GM21367 (cell line): Measurements from ENCODE around the gene RALGPS2.

Experiments used
- ATAC-seq: cut with Tn5 transposase; IDR thresholded peaks from one replicate; pipeline ENCODE4 v1.9.1; 2021; ENCODE audit not compliant: unreplicated experiment

RALGPS2 gene

GRCh38 chr1:178916448-178917174, 191.6 kb downstream of the RALGPS2 start:
- ATAC-seq, result peak; percentile 45

- no peak for ATAC-seq
Observed at GRCh38 chr1:178918308-178918707, 193.3 kb downstream of the RALGPS2 start.

DNA sequence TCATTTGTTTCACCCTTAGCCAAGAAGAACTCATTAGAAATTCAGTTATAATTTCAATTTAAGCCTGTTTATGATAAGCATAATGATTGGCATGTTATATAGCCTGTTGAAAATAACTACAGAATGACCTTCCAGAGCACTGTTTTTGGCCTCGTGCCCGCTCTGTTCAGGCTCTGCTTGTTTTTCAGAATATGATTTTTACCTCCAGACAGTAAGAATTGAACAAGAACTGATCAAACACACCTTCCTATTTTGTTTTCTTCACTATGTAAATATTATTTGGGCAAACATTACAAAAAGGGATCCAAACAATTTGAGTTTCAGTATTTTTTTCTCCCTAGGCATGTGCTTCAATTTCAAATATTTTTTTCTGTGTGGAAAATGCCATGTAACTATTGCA, 193.9 kb downstream of the RALGPS2 start:
- no peak for ATAC-seq

- ATAC-seq, result no peak
Observed at GRCh38 chr1:178919581-178919980, 194.5 kb downstream of the RALGPS2 start.

GRCh38 chr1:178921499-178921898, 196.5 kb downstream of the RALGPS2 start:
- peak; percentile 60 for ATAC-seq

GRCh38 chr1:178923512-178923911, 198.5 kb downstream of the RALGPS2 start:
- ATAC-seq, result no peak

DNA sequence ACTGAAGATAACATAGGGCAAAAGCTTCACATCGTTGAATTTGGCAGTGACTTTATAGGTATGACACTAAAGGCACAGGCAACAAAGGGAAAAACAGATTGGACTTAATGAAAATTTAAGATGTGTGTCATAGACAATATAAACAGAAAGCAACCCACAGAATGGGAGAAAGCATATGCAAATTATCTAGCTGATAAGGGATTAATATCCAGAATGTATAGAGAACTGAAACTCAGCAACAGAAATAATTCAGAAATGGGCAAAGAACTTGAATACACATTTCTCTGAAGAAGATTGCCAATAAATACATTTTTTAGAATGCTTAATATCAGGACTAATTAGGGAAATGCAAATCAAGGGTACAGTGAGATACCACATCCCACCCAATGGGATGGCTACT, 201.0 kb downstream of the RALGPS2 start:
- no peak for ATAC-seq

GRCh38 chr1:178927003-178927402, 202.0 kb downstream of the RALGPS2 start:
- ATAC-seq, result no peak

DNA sequence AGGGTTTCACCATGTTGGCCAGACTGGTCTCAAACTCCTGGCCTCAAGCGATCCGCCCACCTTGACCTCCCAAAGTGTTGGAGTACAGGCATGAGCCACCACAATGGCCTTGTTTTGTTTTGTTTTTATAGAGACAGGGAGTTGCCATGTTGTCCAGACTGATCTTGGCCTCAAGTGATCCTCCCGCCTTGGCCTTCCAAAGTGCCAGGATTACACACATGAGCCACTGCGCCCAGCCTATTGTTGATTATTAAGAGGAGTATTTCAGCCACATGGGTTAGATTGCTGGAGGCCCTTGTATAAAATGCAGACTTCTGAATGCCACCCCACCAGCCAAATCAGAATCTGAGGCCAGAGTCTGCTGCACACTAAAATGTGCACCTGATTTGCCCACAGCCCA, 203.0 kb downstream of the RALGPS2 start:
- no peak for ATAC-seq

GRCh38 chr1:178928976-178929375, 203.9 kb downstream of the RALGPS2 start:
- no peak for ATAC-seq

DNA sequence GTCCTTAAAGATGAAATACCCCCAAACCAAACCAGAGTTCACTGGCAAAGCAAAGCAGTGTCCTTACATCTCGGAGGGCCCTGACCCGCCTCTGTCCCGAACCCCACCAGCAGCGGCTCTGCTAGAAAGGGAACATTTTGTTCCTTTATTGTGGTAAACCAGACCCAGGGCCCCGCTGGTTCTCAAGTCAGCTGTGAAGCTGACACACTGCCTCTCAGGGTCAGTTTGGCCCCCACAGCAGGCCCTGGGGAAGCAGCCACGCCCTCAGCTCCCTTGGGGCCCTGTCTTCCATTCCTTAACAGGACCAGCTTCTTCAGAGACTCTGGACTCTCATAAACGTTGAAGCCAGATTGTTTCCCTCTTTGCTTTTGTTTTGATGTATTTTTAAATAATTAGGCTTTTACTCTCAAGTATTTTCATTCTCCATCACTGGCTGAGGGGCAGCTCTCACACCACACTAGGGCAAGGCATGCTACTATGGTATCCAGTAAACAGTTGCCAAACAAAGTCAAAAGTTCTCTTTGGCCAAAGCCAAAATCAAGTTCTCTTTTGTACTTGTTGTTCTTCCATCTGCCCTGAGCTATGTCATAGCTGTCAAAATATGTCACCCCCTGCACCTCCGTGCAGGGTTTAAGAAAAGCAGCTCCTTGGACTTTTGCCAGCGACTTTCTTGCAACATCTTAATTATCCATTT, 207.0 kb downstream of the RALGPS2 start:
- no peak for ATAC-seq

DNA sequence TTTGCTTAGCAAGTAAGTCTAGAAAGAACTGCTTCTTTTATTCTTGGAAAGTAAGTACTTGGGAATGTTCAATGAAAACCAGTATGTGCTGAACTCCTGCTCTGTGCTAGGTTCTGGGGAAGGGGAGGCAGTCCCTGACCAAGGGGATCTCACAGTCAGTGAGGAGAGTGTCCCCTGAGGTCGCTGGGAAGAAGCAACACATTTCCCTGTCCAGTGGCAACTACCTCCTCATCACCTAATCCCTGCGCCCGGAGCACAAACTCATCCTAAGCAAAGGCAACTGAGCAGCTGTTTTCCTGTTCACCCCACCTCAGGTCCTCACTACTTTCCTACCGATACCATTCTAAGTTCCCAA, 207.5 kb downstream of the RALGPS2 start:
- ATAC-seq, result no peak

DNA sequence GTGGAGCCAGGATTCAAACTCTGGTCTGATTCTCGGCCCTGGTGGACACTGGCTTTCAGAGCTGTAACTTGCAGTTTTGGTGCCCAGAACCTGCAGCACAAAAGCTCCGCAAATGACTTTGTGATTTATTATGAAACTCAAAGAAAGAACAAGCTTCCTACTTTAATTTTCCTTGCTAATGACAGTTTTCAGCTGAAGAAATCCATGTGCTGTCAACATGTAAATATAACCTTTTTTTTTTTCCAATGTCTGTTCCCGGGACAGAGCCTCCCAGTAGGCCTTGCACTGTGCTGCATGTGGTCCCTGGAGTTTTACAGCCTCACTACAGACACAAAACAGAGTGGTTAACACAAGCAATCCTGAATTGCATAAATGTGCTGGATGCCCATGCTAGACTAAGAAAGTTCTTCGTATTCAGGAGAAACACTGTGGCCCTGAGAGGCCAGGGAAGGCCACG, 208.1 kb downstream of the RALGPS2 start:
- no peak for ATAC-seq

DNA sequence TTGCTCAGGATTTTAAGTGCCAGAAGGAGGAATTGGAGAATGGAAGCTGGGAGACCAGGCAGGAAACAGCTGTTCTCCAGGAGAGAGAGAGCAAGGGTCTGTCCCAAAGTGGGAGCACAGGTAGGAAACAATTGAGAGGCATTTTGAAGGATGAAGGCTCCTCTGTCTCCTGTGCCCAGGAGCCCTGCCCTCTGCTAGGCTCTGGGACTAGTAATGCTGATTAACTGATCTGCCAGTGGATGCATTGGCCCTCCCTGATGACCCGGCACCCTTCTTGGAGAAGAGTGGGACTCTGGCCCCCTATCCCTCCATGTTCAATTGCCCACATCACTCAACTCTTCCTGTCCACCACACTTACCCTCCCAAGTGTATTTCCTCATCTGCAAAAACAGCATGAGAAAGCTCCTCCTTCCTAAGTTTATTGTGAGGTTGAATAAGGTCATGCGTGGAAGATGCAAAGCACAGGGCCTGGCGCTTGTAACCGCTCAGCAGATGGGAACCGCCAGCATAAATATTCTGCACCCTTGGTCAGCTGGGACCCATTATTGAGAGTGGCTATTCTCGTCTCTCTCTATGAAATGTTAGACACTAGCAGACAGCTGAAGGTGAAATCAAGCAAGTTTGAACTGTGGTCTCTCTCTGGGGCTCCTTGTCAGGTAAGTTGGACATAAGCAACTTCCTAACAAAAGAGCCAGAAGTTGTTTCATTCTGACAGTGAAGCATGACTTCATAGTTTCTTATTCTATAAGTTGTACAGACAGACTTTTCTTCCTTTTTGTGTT, 208.9 kb downstream of the RALGPS2 start:
- ATAC-seq, result no peak

DNA sequence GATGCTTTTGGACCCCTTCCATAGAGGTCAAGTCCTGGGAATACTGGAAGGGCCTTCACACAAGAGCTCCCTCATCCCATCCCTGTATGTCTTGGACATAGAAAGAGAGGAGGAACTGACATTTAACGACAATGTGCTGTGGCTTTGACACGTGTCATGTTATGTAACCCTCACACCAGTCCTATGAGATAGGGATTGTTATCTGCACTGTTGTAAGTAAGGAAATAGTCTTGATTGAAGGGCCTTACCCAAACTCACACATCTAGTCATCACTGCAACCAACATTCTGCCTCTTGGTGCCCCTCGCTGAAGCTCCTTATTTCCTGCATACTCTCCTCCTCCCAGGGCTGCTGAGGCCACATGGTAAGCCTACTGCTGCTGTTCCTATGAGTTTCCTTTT, 209.5 kb downstream of the RALGPS2 start:
- ATAC-seq, result no peak

GRCh38 chr1:178935610-178936009, 210.6 kb downstream of the RALGPS2 start:
- no peak for ATAC-seq

DNA sequence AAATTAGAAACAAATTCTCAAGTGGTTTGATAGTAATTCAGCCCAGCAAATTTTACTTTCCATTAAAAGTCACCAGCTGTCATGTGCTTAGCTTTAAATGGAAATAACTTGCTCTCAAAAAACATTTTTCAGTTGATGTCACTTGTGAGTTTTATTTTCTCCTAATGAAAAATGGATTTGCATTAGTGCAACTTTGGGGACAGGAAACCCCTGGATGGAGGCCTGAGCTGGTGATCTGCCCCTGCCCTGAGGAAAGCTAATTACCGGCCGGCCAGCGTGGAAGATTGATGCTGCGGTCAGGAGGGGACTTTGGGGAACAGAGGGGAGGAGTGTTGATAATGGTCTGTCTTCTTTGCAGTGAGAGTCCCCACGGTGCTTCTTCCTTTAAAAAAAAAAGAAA, 212.7 kb downstream of the RALGPS2 start:
- ATAC-seq, result no peak

GRCh38 chr1:178938101-178938958, 213.3 kb downstream of the RALGPS2 start:
- no peak for ATAC-seq

- ATAC-seq, result no peak
Observed at GRCh38 chr1:178938959-178939317, 213.9 kb downstream of the RALGPS2 start.

- no peak for ATAC-seq
Observed at GRCh38 chr1:178939338-178940067, 214.5 kb downstream of the RALGPS2 start.
